ENCODE measurements around the gene ANKRD35. TPM values are rescaled to one million over a fixed set of nuclear protein-coding genes. Genes with fewer than 3 reads are reported as not detected.

ANKRD35 gene
- total RNA-seq, 3 donors from 2014 or later (not counting 1 experiment from before 2014, with no cell fraction given) = 0.14 to 0.23 (median 0.23) TPM

DNA sequence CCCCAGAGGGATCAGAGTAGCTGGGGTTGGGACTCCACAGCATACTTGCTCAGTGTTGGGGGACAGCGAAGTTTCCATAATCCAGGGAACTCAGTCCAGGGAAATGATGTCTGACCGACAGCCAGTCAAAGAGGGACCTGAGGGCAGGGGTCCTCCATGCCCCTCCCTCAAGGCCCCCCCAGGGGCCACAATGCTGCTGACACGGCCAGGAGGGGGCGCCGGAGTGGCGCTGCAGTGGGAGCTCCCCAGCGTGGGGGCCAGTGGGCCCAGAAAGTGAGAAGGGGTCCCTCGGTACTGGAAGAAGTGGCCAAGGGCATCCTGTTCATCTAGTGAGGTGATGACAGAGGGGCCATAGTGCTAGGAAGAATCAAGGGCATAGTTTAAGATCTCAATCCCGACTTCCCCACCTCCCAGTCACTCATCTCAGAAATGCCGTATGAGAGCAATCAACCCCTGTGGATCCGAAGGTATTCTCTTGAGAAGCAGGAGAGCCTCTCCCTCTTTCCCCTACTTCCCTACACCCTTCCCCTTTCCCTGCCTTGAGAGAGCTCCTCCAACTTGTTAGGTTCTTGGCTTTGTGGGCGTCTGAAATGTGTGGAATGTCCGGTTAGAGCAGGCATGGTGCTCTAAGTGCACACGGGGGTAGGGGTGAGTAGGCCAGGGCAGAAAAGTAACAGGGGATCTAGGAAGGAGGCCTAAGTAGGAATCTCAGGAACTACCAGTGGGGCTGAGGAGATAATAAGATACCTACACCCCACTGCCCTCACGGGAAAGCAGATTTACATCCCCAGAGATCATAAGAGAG, 36.1 kb downstream of the ANKRD35 start:
- Mint-ChIP-seq H3K4me1 (no peaks in the 10 kb centered on the region), H3K9me3 (no peaks in the 10 kb centered on the region), H3K4me3 (no peak overlapping the region), H3K27me3 (ENCODE audit: low read depth in 2 of 2) (no peaks in the 10 kb centered on the region), H3K36me3 (no peaks in the 10 kb centered on the region), H3K27ac (no peak overlapping the region)
- ATAC-seq (no peak), DNase-seq (peak in 1 of 2 donors; percentile 29)
- TF ChIP-seq, protein P1, sequence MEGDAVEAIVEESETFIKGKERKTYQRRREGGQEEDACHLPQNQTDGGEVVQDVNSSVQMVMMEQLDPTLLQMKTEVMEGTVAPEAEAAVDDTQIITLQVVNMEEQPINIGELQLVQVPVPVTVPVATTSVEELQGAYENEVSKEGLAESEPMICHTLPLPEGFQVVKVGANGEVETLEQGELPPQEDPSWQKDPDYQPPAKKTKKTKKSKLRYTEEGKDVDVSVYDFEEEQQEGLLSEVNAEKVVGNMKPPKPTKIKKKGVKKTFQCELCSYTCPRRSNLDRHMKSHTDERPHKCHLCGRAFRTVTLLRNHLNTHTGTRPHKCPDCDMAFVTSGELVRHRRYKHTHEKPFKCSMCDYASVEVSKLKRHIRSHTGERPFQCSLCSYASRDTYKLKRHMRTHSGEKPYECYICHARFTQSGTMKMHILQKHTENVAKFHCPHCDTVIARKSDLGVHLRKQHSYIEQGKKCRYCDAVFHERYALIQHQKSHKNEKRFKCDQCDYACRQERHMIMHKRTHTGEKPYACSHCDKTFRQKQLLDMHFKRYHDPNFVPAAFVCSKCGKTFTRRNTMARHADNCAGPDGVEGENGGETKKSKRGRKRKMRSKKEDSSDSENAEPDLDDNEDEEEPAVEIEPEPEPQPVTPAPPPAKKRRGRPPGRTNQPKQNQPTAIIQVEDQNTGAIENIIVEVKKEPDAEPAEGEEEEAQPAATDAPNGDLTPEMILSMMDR (IDR thresholded peaks at IDR 0.05) = peak; percentile 16
- 93% methylated on average over 15 of the region's 15 CpGs for WGBS (ENCODE audit: insufficient coverage)
- intact Hi-C loops (cut with micrococcal nuclease) = loop anchor here (5.0 kb wide), 2 partner anchors 113 to 128 kb away; partner anchors contain the start of genes ANKRD34A and POLR3GL
- H3K9me3 ChIP-seq (ENCODE audit: control insufficient read depth, insufficient read depth, low read length) = no peaks in the 10 kb centered on the region
- peaks cover 19% of the 10 kb centered on the region for H3K4me1 ChIP-seq (ENCODE audit: control insufficient read depth, insufficient read depth, low read length)
- no peak overlapping the region for H3K27ac ChIP-seq (ENCODE audit: low read length)
- peaks cover 36% of the 10 kb centered on the region for H3K36me3 ChIP-seq (ENCODE audit: control insufficient read depth, insufficient read depth, low read length)
- no peak overlapping the region for H3K4me3 ChIP-seq (ENCODE audit: low read length)
- H3K27me3 ChIP-seq (ENCODE audit: control insufficient read depth, insufficient read depth, low read length) = no peaks in the 10 kb centered on the region

DNA sequence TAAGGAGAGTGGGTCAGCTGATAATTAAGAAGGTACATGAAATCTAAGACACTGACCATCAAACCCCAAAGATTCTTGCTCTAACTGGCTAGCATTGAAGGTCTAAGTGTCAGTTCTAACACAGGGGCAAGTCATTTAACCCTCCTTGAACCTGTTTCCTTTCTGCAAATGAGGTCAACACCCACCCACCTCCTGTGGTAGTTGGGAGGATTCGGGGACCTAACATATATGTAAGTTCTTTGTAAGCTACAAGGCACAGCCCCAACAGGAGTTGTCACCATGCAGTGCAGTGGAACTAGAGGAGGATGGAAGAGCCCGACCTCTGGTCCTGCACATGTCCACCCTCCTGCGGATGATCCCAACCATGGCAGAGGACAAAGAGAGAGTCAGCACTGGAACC, 37.8 kb downstream of the ANKRD35 start:
- peak overlapping the region in 1 of 2 donors; percentile 27 for H3K27ac Mint-ChIP-seq
- Histone ChIP-seq H3K4me1 (ENCODE audit: control insufficient read depth, insufficient read depth, low read length) (peaks cover 20% of the 10 kb centered on the region), H3K27me3 (ENCODE audit: control insufficient read depth, insufficient read depth, low read length) (no peaks in the 10 kb centered on the region), H3K4me3 (ENCODE audit: low read length) (no peak overlapping the region), H3K36me3 (ENCODE audit: control insufficient read depth, insufficient read depth, low read length) (peaks cover 29% of the 10 kb centered on the region), H3K27ac (ENCODE audit: low read length) (no peak overlapping the region), H3K9me3 (ENCODE audit: control insufficient read depth, insufficient read depth, low read length) (no peaks in the 10 kb centered on the region)
- H3K4me1 Mint-ChIP-seq = no peaks in the 10 kb centered on the region
- no peaks in the 10 kb centered on the region for H3K9me3 Mint-ChIP-seq
- TF ChIP-seq, protein P1 (IDR thresholded peaks at IDR 0.05) = no peak
- ATAC-seq = no peak
- 93% methylated on average over 2 of the region's 3 CpGs for WGBS (ENCODE audit: insufficient coverage)
- H3K36me3 Mint-ChIP-seq = no peaks in the 10 kb centered on the region
- intact Hi-C loops (cut with micrococcal nuclease) = loop anchor here (5.0 kb wide), 2 partner anchors 114 to 129 kb away; partner anchors contain the start of genes ANKRD34A and POLR3GL
- no peaks in the 10 kb centered on the region for H3K27me3 Mint-ChIP-seq (ENCODE audit: low read depth in 2 of 2)
- no peak for DNase-seq
- peak overlapping the region; percentile 14 for H3K4me3 Mint-ChIP-seq

DNA sequence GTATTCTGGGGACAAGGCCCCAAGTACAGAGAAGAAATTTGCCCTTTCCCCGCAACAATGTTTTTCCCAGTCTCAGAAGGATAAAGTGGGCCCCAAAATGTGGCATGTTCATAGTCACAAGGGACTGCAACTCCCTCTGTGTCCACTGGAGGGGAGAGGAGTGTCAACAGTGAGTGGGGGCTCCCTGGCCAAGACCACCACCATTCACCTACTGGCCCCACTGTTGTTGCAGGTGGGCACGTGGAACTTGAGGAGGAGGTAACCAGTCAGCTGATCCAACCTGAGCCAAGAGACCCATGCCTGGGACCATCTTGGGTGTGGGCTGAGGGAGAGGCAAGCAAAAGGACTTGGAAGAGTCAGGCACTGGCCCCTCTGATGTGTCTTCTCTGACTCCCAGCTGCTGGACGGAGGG, 39.5 kb downstream of the ANKRD35 start:
- H3K36me3 ChIP-seq (ENCODE audit: control insufficient read depth, insufficient read depth, low read length) = peaks cover 38% of the 10 kb centered on the region
- H3K4me3 Mint-ChIP-seq = no peak overlapping the region
- H3K4me3 ChIP-seq (ENCODE audit: low read length) = peak overlapping the region; percentile 68
- H3K27me3 ChIP-seq (ENCODE audit: control insufficient read depth, insufficient read depth, low read length) = no peaks in the 10 kb centered on the region
- ATAC-seq (peak; percentile 49 to 59 (median 50)), DNase-seq (peak in 1 of 2 donors; percentile 67)
- H3K36me3 Mint-ChIP-seq = peaks cover 12% of the 10 kb centered on the region
- peaks cover 20% of the 10 kb centered on the region for H3K4me1 ChIP-seq (ENCODE audit: control insufficient read depth, insufficient read depth, low read length)
- H3K9me3 ChIP-seq (ENCODE audit: control insufficient read depth, insufficient read depth, low read length) = no peaks in the 10 kb centered on the region
- no peak overlapping the region for H3K27ac ChIP-seq (ENCODE audit: low read length)
- H3K4me1 Mint-ChIP-seq = no peaks in the 10 kb centered on the region
- no peaks in the 10 kb centered on the region for H3K27me3 Mint-ChIP-seq (ENCODE audit: low read depth in 2 of 2)
- intact Hi-C loops (cut with micrococcal nuclease) = loop anchor here (5.0 kb wide), 2 partner anchors 116 to 131 kb away; partner anchors contain the start of genes ANKRD34A and POLR3GL
- TF ChIP-seq, protein P1 (IDR thresholded peaks at IDR 0.05) = peak; percentile 15
- no peaks in the 10 kb centered on the region for H3K9me3 Mint-ChIP-seq
- no peak overlapping the region for H3K27ac Mint-ChIP-seq
- 60% methylated on average over 3 of the region's 3 CpGs for WGBS (ENCODE audit: insufficient coverage)

All from natural killer cell (primary cell).